K562 (cell line): ENCODE data around the gene NTN4. TPM values are rescaled to one million over a fixed set of nuclear protein-coding genes. Genes with fewer than 3 reads are reported as not detected.

Experiments used
- ATAC-seq: fragments of 200-7000 bp; cut with Tn5 transposase; 3 replicates; pipeline ENCODE4 v1.9.1; 2020; ENCODE audit warnings: moderate library complexity
- BruUV-seq: library from RNA; stranded (reverse); fragments of 400-500 nt; replicated peaks from 2 replicates; lab custom pipeline; 2021; lab: Mats Ljungman, UMichigan
- CTCF ChIA-PET: fragments of 300-600 bp; formaldehyde crosslinking; extraction: SDS; loops from one replicate; lab custom pipeline; 2021; ENCODE audit warnings: low intra/inter-chr PET ratio; lab: Yijun Ruan, JAX
- POLR2A ChIA-PET: fragments of 300-600, 350-650 bp; sonication (Branson Sonifier 250); formaldehyde crosslinking; extraction: SDS; loops from one replicate; lab custom pipeline; 2021; ENCODE audit warnings: antibody characterized with exemption, inconsistent platforms; lab: Yijun Ruan, JAX
- DNase-seq, 4 experiments: peaks; one replicate each; pipeline versions ENCODE4 v3.0.0 to v3.0.0-alpha.2; 2011 to 2018; ENCODE audit warnings: low spot score in 3 of 4, mixed read lengths in 3 of 4; ENCODE audit errors: extremely low read depth in 1 of 4
- FAIRE-seq: peaks from 2 replicates; lab custom pipeline; 2011; peaks lifted over from hg19 to GRCh38; lab: Jason Lieb, UNC
- H2AFZ ChIP-seq: 2 replicates; pipeline ENCODE4 v1.6.0; 2011; ENCODE audit warnings: low read depth, low read length, control low read depth, inconsistent platforms
- H3K27ac ChIP-seq: fragments of 200-600 bp; 3 replicates; pipeline ENCODE4 v1.8.0; 2011; ENCODE audit warnings: low read depth, mild to moderate bottlenecking, control low read depth, inconsistent platforms, low read length, moderate library complexity, mixed read lengths; ENCODE audit errors: extremely low read depth
- H3K27me3 ChIP-seq, 2 experiments: fragments of 300-600 bp in 1 of 2; 2 replicates in 1 of 2; 3 replicates in 1 of 2; pipeline versions ENCODE4 v1.6.0 to v1.8.0; 2011; ENCODE audit warnings: inconsistent platforms in 2 of 2, low read length in 2 of 2, mild to moderate bottlenecking in 1 of 2, mixed read lengths in 1 of 2, moderate library complexity in 1 of 2; ENCODE audit not compliant: control insufficient read depth in 2 of 2, insufficient read depth in 2 of 2
- H3K36me3 ChIP-seq: fragments of 300-600 bp; 3 replicates; pipeline ENCODE4 v1.8.0; 2011; ENCODE audit warnings: mild to moderate bottlenecking, low read length, inconsistent platforms; ENCODE audit not compliant: control insufficient read depth, insufficient read depth
- H3K4me1 ChIP-seq, 2 experiments: fragments of 200-600 bp in 1 of 2; replicated peaks in 1 of 2; 2 replicates in 1 of 2; 3 replicates in 1 of 2; pipeline versions ENCODE4 v1.5.1 to v1.8.0; 2011; ENCODE audit warnings: inconsistent platforms in 2 of 2, low read length in 2 of 2, mild to moderate bottlenecking in 1 of 2, mixed read lengths in 1 of 2, moderate library complexity in 1 of 2; ENCODE audit not compliant: control insufficient read depth in 2 of 2, insufficient read depth in 2 of 2
- H3K4me2 ChIP-seq: 2 replicates; pipeline ENCODE4 v1.6.1; 2011; ENCODE audit warnings: low read length, control low read depth, inconsistent platforms, mixed read lengths; ENCODE audit not compliant: insufficient read depth
- H3K4me3 ChIP-seq: fragments of 200-600 bp; sonication (generic), shearing (Covaris generic); 2 replicates; pipeline ENCODE4 v1.5.1; 2016; ENCODE audit warnings: control low read depth, inconsistent platforms
- H3K79me2 ChIP-seq: fragments of 200-600 bp; 3 replicates; pipeline ENCODE4 v1.8.0; 2011; ENCODE audit warnings: low read length, inconsistent platforms; ENCODE audit not compliant: control insufficient read depth, insufficient read depth
- H3K9ac ChIP-seq, 2 experiments: 2 replicates each; pipeline versions ENCODE4 v1.6.0 to v1.6.1; 2011; ENCODE audit warnings: low read depth in 2 of 2, low read length in 2 of 2, control low read depth in 1 of 2, inconsistent platforms in 1 of 2, mild to moderate bottlenecking in 1 of 2, mixed read lengths in 1 of 2; ENCODE audit not compliant: insufficient read depth in 1 of 2
- H3K9me1 ChIP-seq: one replicate; pipeline ENCODE4 v1.6.0; 2011; ENCODE audit warnings: inconsistent platforms, mild to moderate bottlenecking, low read length, moderate library complexity; ENCODE audit not compliant: control insufficient read depth, insufficient read depth
- H3K9me3 ChIP-seq: replicated peaks from 2 replicates; pipeline ENCODE4 v1.5.1; 2011; ENCODE audit warnings: low read depth, low read length, inconsistent platforms; ENCODE audit not compliant: control insufficient read depth, insufficient read depth
- H4K20me1 ChIP-seq: replicated peaks from 2 replicates; pipeline ENCODE4 v1.6.1; 2011; ENCODE audit warnings: low read length, inconsistent platforms, mixed read lengths; ENCODE audit not compliant: control insufficient read depth, insufficient read depth
- CBFB ChIP-seq: sonication (generic); formaldehyde crosslinking; IDR thresholded peaks from 2 replicates; pipeline ENCODE4 v1.4.0; 2020; ENCODE audit warnings: mild to moderate bottlenecking, missing genetic modification reagents
- CEBPG ChIP-seq, 3 experiments: fragments of 200-800 bp in 1 of 3; sonication (Bioruptor generic) in 1 of 3; sonication (generic) in 1 of 3; formaldehyde crosslinking in 1 of 3; IDR thresholded peaks in 2 of 3; conservative IDR thresholded peaks in 1 of 3; 2 replicates each; pipeline versions ENCODE4 v1.6.1 to v1.8.0; 2016 to 2022; ENCODE audit warnings: missing compliant biosample characterization in 2 of 3, missing genetic modification characterization in 2 of 3, mild to moderate bottlenecking in 1 of 3, missing genetic modification reagents in 1 of 3
- RNF2 ChIP-seq: sonication (generic); IDR thresholded peaks from 2 replicates; pipeline ENCODE4 v1.6.1; 2016
- STAT5B ChIP-seq: fragments of 250-450 bp; sonication (Bioruptor Pico); IDR thresholded peaks from 2 replicates; pipeline ENCODE4 v1.8.0; 2021; ENCODE audit warnings: mild to moderate bottlenecking, inconsistent platforms
- WGBS: fragments of 100-300 bp; shearing (Covaris generic); methylation state at CpG from one replicate; pipeline ENCODE4 v1.1.6; 2016; ENCODE audit warnings: low coverage, mixed read lengths; ENCODE audit not compliant: insufficient coverage; ENCODE audit errors: missing lambda C conversion rate; 5-methylcytosine and 5-hydroxymethylcytosine counted together
- in situ Hi-C: fragments of 300-500 bp; cut with MboI; formaldehyde crosslinking; loops from 4 replicates; pipeline ENCODE4 v1.15.0; 2018; ENCODE audit warnings: inconsistent platforms, mixed read lengths
- intact Hi-C: fragments of 100-400 bp; cut with micrococcal nuclease; formaldehyde crosslinking; loops from 2 replicates; pipeline ENCODE4 v1.14.2; 2022
- polyA plus RNA-seq, 8 experiments: library from polyadenylated mRNA; depleted of rRNA in 4 of 8; stranded (reverse) in 5 of 8; unstranded in 3 of 8; fragments of >200 nt; fragmentation: Nextera tagmentation in 2 of 8; fragmentation: Illumina TruSeq in 1 of 8; extraction: Ambion mirVana in 2 of 8; extraction: Trizol in 1 of 8; gene quantifications; 2 replicates each; pipeline versions ENCODE4 v1.2.1 to v1.2.3, GENCODE V29; 2011 to 2014; ENCODE audit warnings: inconsistent platforms in 1 of 8, missing spikeins in 1 of 8
- total RNA-seq, 7 experiments: library from RNA; depleted of rRNA in 6 of 7; stranded (reverse); fragments of >200 nt in 6 of 7; fragmentation: Illumina TruSeq in 2 of 7; extraction: Trizol in 2 of 7; gene quantifications; 2 replicates each; pipeline versions ENCODE4 v1.2.1 to v1.2.3, GENCODE V29; 2011 to 2021; ENCODE audit warnings: low replicate concordance in 1 of 7
- TF ChIP-seq, protein P1 (sequence below), 3 experiments: fragments of 200-800 bp in 1 of 3; sonication (Bioruptor generic) in 1 of 3; sonication (generic) in 1 of 3; formaldehyde crosslinking in 1 of 3; IDR thresholded peaks; 2 replicates each; pipeline versions ENCODE4 v1.6.1 to v1.8.0; 2016 to 2022; ENCODE audit warnings: mild to moderate bottlenecking in 2 of 3, missing compliant biosample characterization in 2 of 3, missing genetic modification characterization in 2 of 3, missing genetic modification reagents in 1 of 3
- TF ChIP-seq, protein P2 (sequence below): fragments of 250-450 bp; sonication (Bioruptor Pico); IDR thresholded peaks from 2 replicates; pipeline ENCODE4 v1.8.0; 2022; ENCODE audit warnings: moderate library complexity, mild to moderate bottlenecking, inconsistent platforms
- TF ChIP-seq, protein P3 (sequence below): sonication (generic); formaldehyde crosslinking; IDR thresholded peaks from 2 replicates; pipeline ENCODE4 v1.8.1; 2023; ENCODE audit warnings: mild to moderate bottlenecking, missing genetic modification reagents

NTN4 gene
- total and polyA plus RNA-seq, 9 of the 15 experiments (the other 6 are each of a cell fraction or from before 2014, with no cell fraction given), result 0.13 TPM; not detected in 8

DNA sequence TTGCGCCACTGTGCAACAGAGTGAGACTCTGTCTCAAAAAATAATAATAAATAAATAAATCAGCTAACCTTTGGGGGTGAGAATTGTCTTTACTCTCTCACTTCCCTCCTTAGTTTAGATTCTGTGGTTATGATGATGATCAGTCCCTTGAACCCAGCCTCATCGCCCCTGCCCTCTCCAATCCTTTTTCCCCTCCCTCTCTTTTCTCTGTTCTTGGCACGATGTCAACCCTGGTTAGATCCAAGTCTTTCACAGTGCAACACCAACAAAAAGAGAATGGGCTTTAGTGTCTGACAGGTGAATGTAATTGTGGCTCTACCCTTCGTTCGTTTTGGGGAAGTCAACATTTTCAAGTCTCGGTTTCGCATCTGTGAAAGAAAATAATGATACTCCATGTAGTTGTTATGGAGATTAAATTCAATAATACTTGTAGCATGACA lies 59.0 kb downstream of the NTN4 start:
- Histone ChIP-seq H3K4me1 (no peaks in the 10 kb centered on the region), H3K27me3 (no peaks in the 10 kb centered on the region), H3K4me3 (no peak overlapping the region), H3K27ac (no peak overlapping the region), H3K9me3 (no peaks in the 10 kb centered on the region), H4K20me1 (no peaks in the 10 kb centered on the region), H3K9ac (no peak overlapping the region), H2AFZ (no peak overlapping the region), H3K36me3 (no peaks in the 10 kb centered on the region), H3K4me2 (no peak overlapping the region), H3K9me1 (no peaks in the 10 kb centered on the region), H3K79me2 (no peaks in the 10 kb centered on the region)
- in situ Hi-C loops, result no loop called here
- ATAC-seq (no peak), DNase-seq (no peak), FAIRE-seq (no peak)
- WGBS, result 2% methylated on average over 7 of the region's 7 CpGs
- BruUV-seq, result no TSS peak
- TF ChIP-seq STAT5B (CRISPR knock-in tag) (no peak), RNF2 (no peak), CBFB (CRISPR knock-in tag) (no peak), CEBPG (CRISPR knock-in tag; IDR thresholded peaks at IDR 0.05) (no peak), CEBPG (tag; conservative IDR thresholded peaks at IDR 0.05 in 1 of 2, IDR thresholded peaks at IDR 0.05 in 1 of 2) (no peak)
- TF ChIP-seq, protein P1, sequence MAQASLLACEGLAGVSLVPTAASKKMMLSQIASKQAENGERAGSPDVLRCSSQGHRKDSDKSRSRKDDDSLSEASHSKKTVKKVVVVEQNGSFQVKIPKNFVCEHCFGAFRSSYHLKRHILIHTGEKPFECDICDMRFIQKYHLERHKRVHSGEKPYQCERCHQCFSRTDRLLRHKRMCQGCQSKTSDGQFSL (CRISPR knock-in tag; IDR thresholded peaks at IDR 0.05), result no peak
- TF ChIP-seq, protein P1 (tag; IDR thresholded peaks at IDR 0.05), result no peak
- TF ChIP-seq, protein P2, sequence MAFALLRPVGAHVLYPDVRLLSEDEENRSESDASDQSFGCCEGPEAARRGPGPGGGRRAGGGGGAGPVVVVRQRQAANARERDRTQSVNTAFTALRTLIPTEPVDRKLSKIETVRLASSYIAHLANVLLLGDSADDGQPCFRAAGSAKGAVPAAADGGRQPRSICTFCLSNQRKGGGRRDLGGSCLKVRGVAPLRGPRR (CRISPR knock-in tag), result no peak
- TF ChIP-seq, protein P3, sequence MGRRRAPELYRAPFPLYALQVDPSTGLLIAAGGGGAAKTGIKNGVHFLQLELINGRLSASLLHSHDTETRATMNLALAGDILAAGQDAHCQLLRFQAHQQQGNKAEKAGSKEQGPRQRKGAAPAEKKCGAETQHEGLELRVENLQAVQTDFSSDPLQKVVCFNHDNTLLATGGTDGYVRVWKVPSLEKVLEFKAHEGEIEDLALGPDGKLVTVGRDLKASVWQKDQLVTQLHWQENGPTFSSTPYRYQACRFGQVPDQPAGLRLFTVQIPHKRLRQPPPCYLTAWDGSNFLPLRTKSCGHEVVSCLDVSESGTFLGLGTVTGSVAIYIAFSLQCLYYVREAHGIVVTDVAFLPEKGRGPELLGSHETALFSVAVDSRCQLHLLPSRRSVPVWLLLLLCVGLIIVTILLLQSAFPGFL, result no peak
- POLR2A ChIA-PET, result no interaction called here
- CTCF ChIA-PET, result no interaction called here
- intact Hi-C loops, result no loop called here
